ENCODE data around the gene FAR2.
"Not testable (repeated sequence)": the region's sequence is repeated elsewhere in the genome, so short reads cannot be mapped to it uniquely, and the experiment has no call there.

FAR2 gene

GRCh38 chr12:29253906-29254625 is 105.0 kb downstream of the FAR2 start:
- no peaks in the 10 kb centered on the region for H3K79me2 ChIP-seq (ENCODE audit: insufficient read depth, low read length)
- no peaks in the 10 kb centered on the region for H3K27me3 ChIP-seq (ENCODE audit: low read length)
- no peaks in the 10 kb centered on the region for H3F3A ChIP-seq (ENCODE audit: insufficient read depth)
- H2AFZ ChIP-seq (ENCODE audit: low read depth, low read length, severe bottlenecking): no peak overlapping the region
- no peaks in the 10 kb centered on the region for H3K36me3 ChIP-seq (ENCODE audit: low read length)
- TF ChIP-seq EZH2phosphoT487 (conservative IDR thresholded peaks at IDR 0.05; ENCODE audit: low read length): no peak
- no peak for TF ChIP-seq CTCF (IDR thresholded peaks at IDR 0.05; ENCODE audit: insufficient read depth, low read length, poor library complexity, severe bottlenecking)
- H3K9ac ChIP-seq (ENCODE audit: low read length): no peak overlapping the region
- H4K20me1 ChIP-seq (ENCODE audit: low read depth, low read length): no peaks in the 10 kb centered on the region
- no peak overlapping the region for H3K4me3 ChIP-seq (ENCODE audit: insufficient read depth, low read length, poor library complexity, severe bottlenecking)
- no peak overlapping the region for H3K4me2 ChIP-seq (ENCODE audit: low read depth, low read length, poor library complexity, severe bottlenecking)
- no peaks in the 10 kb centered on the region; the same call in 1 of the 2 replicates for H3K9me2 ChIP-seq (replicated peaks; ENCODE audit: insufficient read depth, low read length)
- no peak overlapping the region for H3K27ac ChIP-seq (ENCODE audit: low read depth, low read length)
- H3K9me3 ChIP-seq (ENCODE audit: insufficient read depth, low read length): no peaks in the 10 kb centered on the region

GRCh38 chr12:29255042-29255441 is 106.0 kb downstream of the FAR2 start:
- H3K4me3 ChIP-seq (ENCODE audit: insufficient read depth, low read length, poor library complexity, severe bottlenecking): no peak overlapping the region
- no peaks in the 10 kb centered on the region for H3K36me3 ChIP-seq (ENCODE audit: low read length)
- H2AFZ ChIP-seq (ENCODE audit: low read depth, low read length, severe bottlenecking): no peak overlapping the region
- no peaks in the 10 kb centered on the region for H3F3A ChIP-seq (ENCODE audit: insufficient read depth)
- no peaks in the 10 kb centered on the region for H3K27me3 ChIP-seq (ENCODE audit: low read length)
- H3K9ac ChIP-seq (ENCODE audit: low read length): no peak overlapping the region
- H4K20me1 ChIP-seq (ENCODE audit: low read depth, low read length): no peaks in the 10 kb centered on the region
- no peak overlapping the region for H3K27ac ChIP-seq (ENCODE audit: low read depth, low read length)
- TF ChIP-seq EZH2phosphoT487 (conservative IDR thresholded peaks at IDR 0.05; ENCODE audit: low read length): no peak
- TF ChIP-seq CTCF (IDR thresholded peaks at IDR 0.05; ENCODE audit: insufficient read depth, low read length, poor library complexity, severe bottlenecking): no peak
- no peaks in the 10 kb centered on the region for H3K79me2 ChIP-seq (ENCODE audit: insufficient read depth, low read length)
- H3K9me3 ChIP-seq (ENCODE audit: insufficient read depth, low read length): no peaks in the 10 kb centered on the region
- H3K4me2 ChIP-seq (ENCODE audit: low read depth, low read length, poor library complexity, severe bottlenecking): no peak overlapping the region
- H3K9me2 ChIP-seq (replicated peaks; ENCODE audit: insufficient read depth, low read length): no peaks in the 10 kb centered on the region; the same call in 1 of the 2 replicates

- no peaks in the 10 kb centered on the region for H3K9me3 ChIP-seq (ENCODE audit: insufficient read depth, low read length)
- no peaks in the 10 kb centered on the region for H3K36me3 ChIP-seq (ENCODE audit: low read length)
- no peak overlapping the region for H3K9ac ChIP-seq (ENCODE audit: low read length)
- TF ChIP-seq EZH2phosphoT487 (conservative IDR thresholded peaks at IDR 0.05; ENCODE audit: low read length) (no peak), CTCF (IDR thresholded peaks at IDR 0.05; ENCODE audit: insufficient read depth, low read length, poor library complexity, severe bottlenecking) (no peak)
- H3K79me2 ChIP-seq (ENCODE audit: insufficient read depth, low read length): no peaks in the 10 kb centered on the region
- no peaks in the 10 kb centered on the region for H4K20me1 ChIP-seq (ENCODE audit: low read depth, low read length)
- no peaks in the 10 kb centered on the region for H3F3A ChIP-seq (ENCODE audit: insufficient read depth)
- no peak overlapping the region for H3K4me2 ChIP-seq (ENCODE audit: low read depth, low read length, poor library complexity, severe bottlenecking)
- H3K4me3 ChIP-seq (ENCODE audit: insufficient read depth, low read length, poor library complexity, severe bottlenecking): no peak overlapping the region
- no peak overlapping the region for H2AFZ ChIP-seq (ENCODE audit: low read depth, low read length, severe bottlenecking)
- H3K9me2 ChIP-seq (replicated peaks; ENCODE audit: insufficient read depth, low read length): no peaks in the 10 kb centered on the region
- H3K27me3 ChIP-seq (ENCODE audit: low read length): no peaks in the 10 kb centered on the region
- H3K27ac ChIP-seq (ENCODE audit: low read depth, low read length): no peak overlapping the region
Observed at GRCh38 chr12:29256598-29256997, 107.5 kb downstream of the FAR2 start.

- not testable (repeated sequence) for H3K27ac ChIP-seq (ENCODE audit: low read depth, low read length); H3K79me2 ChIP-seq (ENCODE audit: insufficient read depth, low read length); H3K4me3 ChIP-seq (ENCODE audit: insufficient read depth, low read length, poor library complexity, severe bottlenecking)
Observed at GRCh38 chr12:29257687-29258086, 108.6 kb downstream of the FAR2 start.

More at GRCh38 chr12:29257687-29258086, 108.6 kb downstream of the FAR2 start:
- H3K36me3 ChIP-seq (ENCODE audit: low read length); H3K9me2 ChIP-seq (replicated peaks; ENCODE audit: insufficient read depth, low read length); H3K9me3 ChIP-seq (ENCODE audit: insufficient read depth, low read length); H2AFZ ChIP-seq (ENCODE audit: low read depth, low read length, severe bottlenecking); H4K20me1 ChIP-seq (ENCODE audit: low read depth, low read length); H3K27me3 ChIP-seq (ENCODE audit: low read length); H3K4me2 ChIP-seq (ENCODE audit: low read depth, low read length, poor library complexity, severe bottlenecking); H3K9ac ChIP-seq (ENCODE audit: low read length); H3F3A ChIP-seq (ENCODE audit: insufficient read depth): not testable (repeated sequence)

Data from SU-DHL-6 (cell line).